SK-N-SH (cell line): ENCODE data around the gene PITPNM3. TPM values are rescaled to one million over a fixed set of nuclear protein-coding genes. Genes with fewer than 3 reads are reported as not detected.

Experiments used
- CTCF ChIA-PET: fragments of 300-600, 350-600 bp; formaldehyde crosslinking; extraction: SDS; loops from one replicate; lab custom pipeline; 2021; lab: Yijun Ruan, JAX
- POLR2A ChIA-PET: fragments of 350-600 bp; sonication (Branson Sonifier 250); formaldehyde crosslinking; extraction: SDS; loops from one replicate; lab custom pipeline; 2020; ENCODE audit warnings: antibody characterized with exemption, inconsistent platforms; lab: Yijun Ruan, JAX
- DNase-seq: peaks from one replicate; pipeline ENCODE4 v3.0.0; 2012
- H2AFZ ChIP-seq: fragments of 200-600 bp; sonication (generic); 2 replicates; pipeline ENCODE4 v1.8.1; 2016; ENCODE audit warnings: antibody characterized with exemption, mild to moderate bottlenecking, low read depth
- H3F3A ChIP-seq: fragments of 200-600 bp; sonication (generic); replicated peaks from 2 replicates; pipeline ENCODE3; 2016; ENCODE audit warnings: antibody characterized with exemption, mild to moderate bottlenecking; ENCODE audit not compliant: insufficient read depth
- H3K27ac ChIP-seq, 2 experiments: fragments of 200-500 bp in 1 of 2; fragments of 200-600 bp in 1 of 2; sonication (Bioruptor generic) in 1 of 2; sonication (generic), shearing (Covaris generic) in 1 of 2; 2 replicates each; pipeline versions ENCODE4 v1.5.1 to v1.6.1; 2014 to 2016; ENCODE audit warnings: low read depth in 2 of 2, inconsistent platforms in 1 of 2, low read length in 1 of 2, mild to moderate bottlenecking in 1 of 2, mixed read lengths in 1 of 2
- H3K27me3 ChIP-seq: fragments of 200-600 bp; sonication (generic), shearing (Covaris generic); 2 replicates; pipeline ENCODE4 v1.6.1; 2016; ENCODE audit warnings: mixed run types; ENCODE audit not compliant: insufficient read depth
- H3K36me3 ChIP-seq, 2 experiments: fragments of 200-500 bp in 1 of 2; fragments of 200-600 bp in 1 of 2; sonication (Bioruptor generic) in 1 of 2; sonication (generic) in 1 of 2; replicated peaks in 1 of 2; 2 replicates each; pipeline versions ENCODE3 to v1.5.1; 2014 to 2016; ENCODE audit warnings: low read length in 1 of 2, mild to moderate bottlenecking in 1 of 2; ENCODE audit not compliant: insufficient read depth in 2 of 2, control insufficient read depth in 1 of 2
- H3K4me1 ChIP-seq, 2 experiments: fragments of 200-500 bp in 1 of 2; fragments of 200-600 bp in 1 of 2; sonication (Bioruptor generic) in 1 of 2; sonication (generic), shearing (Covaris generic) in 1 of 2; 2 replicates each; pipeline versions ENCODE4 v1.5.1 to v1.6.1; 2014 to 2016; ENCODE audit warnings: low read depth in 1 of 2, low read length in 1 of 2, mixed run types in 1 of 2; ENCODE audit not compliant: insufficient read depth in 2 of 2, control insufficient read depth in 1 of 2
- H3K4me2 ChIP-seq: fragments of 200-600 bp; sonication (generic), shearing (Covaris generic); 2 replicates; pipeline ENCODE4 v1.6.1; 2017; ENCODE audit warnings: mixed run types
- H3K4me3 ChIP-seq, 2 experiments: fragments of 200-500 bp in 1 of 2; fragments of 200-600 bp in 1 of 2; sonication (Bioruptor generic) in 1 of 2; sonication (generic), shearing (Covaris generic) in 1 of 2; 2 replicates each; pipeline versions ENCODE4 v1.5.1 to v1.8.1; 2014 to 2016; ENCODE audit warnings: low read depth in 2 of 2, inconsistent platforms in 1 of 2, low read length in 1 of 2, mild to moderate bottlenecking in 1 of 2, mixed read lengths in 1 of 2, moderate library complexity in 1 of 2
- H3K79me2 ChIP-seq: fragments of 200-600 bp; sonication (generic); 2 replicates; pipeline ENCODE4 v1.8.1; 2017; ENCODE audit warnings: mild to moderate bottlenecking; ENCODE audit not compliant: insufficient read depth
- H3K9ac ChIP-seq: fragments of 200-600 bp; sonication (generic); 2 replicates; pipeline ENCODE4 v1.6.1; 2017; ENCODE audit warnings: mixed run types
- H3K9me2 ChIP-seq: fragments of 200-600 bp; sonication (generic); 2 replicates; pipeline ENCODE4 v1.6.1; 2017; ENCODE audit warnings: mixed run types
- H3K9me3 ChIP-seq: fragments of 200-600 bp; sonication (generic); 2 replicates; pipeline ENCODE4 v1.6.1; 2017; ENCODE audit warnings: mixed run types, mild to moderate bottlenecking, moderate library complexity
- H4K20me1 ChIP-seq: fragments of 200-600 bp; sonication (generic); 2 replicates; pipeline ENCODE4 v1.6.1; 2017; ENCODE audit warnings: mild to moderate bottlenecking, mixed run types; ENCODE audit not compliant: insufficient read depth
- CTCF ChIP-seq: fragments of 200-600 bp; sonication (generic); IDR thresholded peaks from 2 replicates; pipeline ENCODE4 v1.6.1; 2017; ENCODE audit warnings: antibody characterized with exemption, mild to moderate bottlenecking, moderate library complexity
- EZH2phosphoT487 ChIP-seq: fragments of 200-600 bp; sonication (generic); IDR thresholded peaks from 2 replicates; pipeline ENCODE4 v1.6.1; 2017; ENCODE audit warnings: low read depth, mixed run types, mild to moderate bottlenecking, antibody characterized with exemption, moderate library complexity, borderline replicate concordance
- FOSL2 ChIP-seq: IDR thresholded peaks from 2 replicates; pipeline ENCODE4 v1.4.0; 2012; ENCODE audit warnings: low read depth, mild to moderate bottlenecking, moderate library complexity, borderline replicate concordance
- FOXJ3 ChIP-seq: sonication (generic); formaldehyde crosslinking; IDR thresholded peaks from 2 replicates; pipeline ENCODE4 v1.5.1; 2020; ENCODE audit warnings: mild to moderate bottlenecking, missing genetic modification reagents
- FOXM1 ChIP-seq: IDR thresholded peaks from 2 replicates; pipeline ENCODE4 v1.4.0; 2012; ENCODE audit warnings: low read depth, mild to moderate bottlenecking
- IRF3 ChIP-seq: fragments of 150-350 bp; IDR thresholded peaks from 2 replicates; pipeline ENCODE4 v1.6.1; 2016; ENCODE audit warnings: mild to moderate bottlenecking, low read depth, low read length
- JUND ChIP-seq: IDR thresholded peaks from 2 replicates; pipeline ENCODE4 v1.4.0; 2012
- MEF2A ChIP-seq: IDR thresholded peaks from 2 replicates; pipeline ENCODE4 v1.4.0; 2012; ENCODE audit warnings: low read depth, borderline replicate concordance
- MXI1 ChIP-seq: IDR thresholded peaks from 2 replicates; pipeline ENCODE4 v1.6.1; 2012; ENCODE audit warnings: mild to moderate bottlenecking, low read depth, low read length, improper control_type of control experiment
- RAD21 ChIP-seq: IDR thresholded peaks from 2 replicates; pipeline ENCODE4 v1.6.1; 2012; ENCODE audit warnings: mild to moderate bottlenecking, low read length
- RCOR1 ChIP-seq: fragments of 150-350 bp; IDR thresholded peaks from 2 replicates; pipeline ENCODE4 v1.6.1; 2017; ENCODE audit warnings: antibody characterized with exemption, low read length
- RFX5 ChIP-seq: IDR thresholded peaks from 2 replicates; pipeline ENCODE4 v1.6.1; 2012; ENCODE audit warnings: mild to moderate bottlenecking, improper control_type of control experiment, low read length
- SIN3A ChIP-seq: IDR thresholded peaks from 2 replicates; pipeline ENCODE4 v1.6.1; 2012; ENCODE audit warnings: low read depth, mild to moderate bottlenecking, low read length, moderate library complexity, borderline replicate concordance
- TAF1 ChIP-seq: IDR thresholded peaks from 2 replicates; pipeline ENCODE4 v1.6.1; 2012; ENCODE audit warnings: low read depth, mild to moderate bottlenecking, low read length, moderate library complexity, borderline replicate concordance
- TEAD4 ChIP-seq: IDR thresholded peaks from 2 replicates; pipeline ENCODE4 v1.4.0; 2012; ENCODE audit warnings: mild to moderate bottlenecking, borderline replicate concordance; ENCODE audit not compliant: insufficient read depth
- ZBTB33 ChIP-seq: IDR thresholded peaks from 2 replicates; pipeline ENCODE4 v1.4.0; 2012; ENCODE audit warnings: low read depth, borderline replicate concordance
- WGBS: methylation state at CpG from one replicate; pipeline ENCODE4 v1.1.6; 2017; ENCODE audit warnings: low lambda C conversion rate; 5-methylcytosine and 5-hydroxymethylcytosine counted together
- polyA plus RNA-seq, 3 experiments: library from polyadenylated mRNA; depleted of rRNA; stranded (reverse); fragments of >200 nt; gene quantifications; 2 replicates each; pipeline ENCODE4 v1.2.3, GENCODE V29; 2012
- TF ChIP-seq, protein P1 (sequence below): IDR thresholded peaks from 2 replicates; pipeline ENCODE4; 2012
- TF ChIP-seq, protein P2 (sequence below): IDR thresholded peaks from 2 replicates; pipeline ENCODE4 v1.6.1; 2012; ENCODE audit warnings: mild to moderate bottlenecking, low read depth, low read length, moderate library complexity

PITPNM3 gene
- polyA plus RNA-seq, 1 of the 3 experiments (the other 2 are of a cell fraction), result 0.82 TPM

DNA sequence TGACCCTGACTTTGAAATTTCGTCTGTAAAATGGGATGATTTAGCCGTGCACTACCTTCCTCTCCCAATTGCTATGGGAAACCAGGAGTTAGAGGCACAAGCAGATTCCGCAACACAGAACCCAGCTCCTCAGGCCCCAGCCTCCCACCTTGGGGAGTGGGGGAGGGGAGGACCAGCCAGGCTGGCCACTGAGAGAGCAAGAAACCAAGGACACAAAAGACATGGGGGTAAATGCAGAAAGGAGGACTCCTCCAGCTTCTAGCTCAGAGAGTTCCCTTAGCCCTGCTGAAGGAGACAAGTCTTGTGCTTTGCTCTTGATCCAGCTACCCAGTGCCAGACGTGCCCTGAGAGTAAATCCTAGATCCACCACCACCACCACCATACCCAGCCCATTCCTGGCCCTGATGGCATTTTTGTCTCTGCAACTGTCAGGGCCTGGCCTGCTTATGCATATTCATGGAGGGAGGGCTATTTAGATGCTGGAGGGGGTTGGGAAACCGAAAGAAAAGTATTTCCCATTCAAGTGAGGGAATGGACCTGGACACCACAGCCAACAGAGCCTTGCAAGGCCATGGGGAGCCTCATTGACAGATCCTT lies 25.9 kb downstream of the PITPNM3 start:
- CTCF ChIA-PET, result interaction anchor here (0.6 kb wide), 1 partner anchor 58 kb away, joined by 3 read pairs; no protein-coding TSS in a partner anchor
- 56% methylated on average over 5 of the region's 5 CpGs for WGBS

DNA sequence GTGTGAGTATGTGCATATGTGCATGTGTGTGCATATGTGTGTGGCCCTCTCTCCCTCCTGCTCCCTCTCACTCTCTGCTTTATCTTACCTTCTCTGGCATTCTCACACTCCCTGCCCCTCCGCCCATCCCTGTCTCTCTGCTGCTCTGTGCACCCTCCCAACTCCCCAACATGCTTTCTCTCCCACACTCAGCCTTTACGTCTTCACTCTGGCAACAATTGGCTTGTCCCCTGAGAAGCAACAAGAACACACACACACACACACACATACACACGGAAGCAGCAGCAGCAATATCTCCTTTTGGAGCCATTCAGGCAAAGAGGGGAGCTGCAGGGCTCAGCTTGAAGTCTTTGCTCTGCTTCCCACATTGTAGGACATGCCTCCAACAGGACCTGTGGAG lies 27.8 kb downstream of the PITPNM3 start:
- H2AFZ ChIP-seq, result no peak overlapping the region
- no peak overlapping the region for H3K4me2 ChIP-seq
- CTCF ChIA-PET, result no interaction called here
- POLR2A ChIA-PET, result no interaction called here
- 55% methylated on average over 3 of the region's 3 CpGs for WGBS
- H3K27ac ChIP-seq, result no peak overlapping the region
- no peaks in the 10 kb centered on the region for H3K9me2 ChIP-seq
- no peak for DNase-seq
- H3K9ac ChIP-seq, result no peak overlapping the region
- no peaks in the 10 kb centered on the region for H3K9me3 ChIP-seq
- H3K4me1 ChIP-seq, result no peaks in the 10 kb centered on the region
- H3K36me3 ChIP-seq, result no peaks in the 10 kb centered on the region
- H4K20me1 ChIP-seq, result no peaks in the 10 kb centered on the region
- no peaks in the 10 kb centered on the region for H3K79me2 ChIP-seq
- H3K4me3 ChIP-seq, result no peak overlapping the region
- H3F3A ChIP-seq, result no peaks in the 10 kb centered on the region
- H3K27me3 ChIP-seq, result no peaks in the 10 kb centered on the region
- TF ChIP-seq RAD21 (no peak), IRF3 (no peak), MEF2A (no peak), TEAD4 (no peak), TAF1 (no peak), SIN3A (no peak), RCOR1 (no peak), FOSL2 (no peak), MXI1 (no peak), CTCF (no peak), EZH2phosphoT487 (no peak), FOXJ3 (CRISPR knock-in tag) (no peak), JUND (no peak), ZBTB33 (no peak)
- TF ChIP-seq, protein P1, sequence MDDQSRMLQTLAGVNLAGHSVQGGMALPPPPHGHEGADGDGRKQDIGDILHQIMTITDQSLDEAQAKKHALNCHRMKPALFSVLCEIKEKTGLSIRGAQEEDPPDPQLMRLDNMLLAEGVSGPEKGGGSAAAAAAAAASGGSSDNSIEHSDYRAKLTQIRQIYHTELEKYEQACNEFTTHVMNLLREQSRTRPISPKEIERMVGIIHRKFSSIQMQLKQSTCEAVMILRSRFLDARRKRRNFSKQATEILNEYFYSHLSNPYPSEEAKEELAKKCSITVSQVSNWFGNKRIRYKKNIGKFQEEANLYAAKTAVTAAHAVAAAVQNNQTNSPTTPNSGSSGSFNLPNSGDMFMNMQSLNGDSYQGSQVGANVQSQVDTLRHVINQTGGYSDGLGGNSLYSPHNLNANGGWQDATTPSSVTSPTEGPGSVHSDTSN, result no peak
- TF ChIP-seq, protein P2, sequence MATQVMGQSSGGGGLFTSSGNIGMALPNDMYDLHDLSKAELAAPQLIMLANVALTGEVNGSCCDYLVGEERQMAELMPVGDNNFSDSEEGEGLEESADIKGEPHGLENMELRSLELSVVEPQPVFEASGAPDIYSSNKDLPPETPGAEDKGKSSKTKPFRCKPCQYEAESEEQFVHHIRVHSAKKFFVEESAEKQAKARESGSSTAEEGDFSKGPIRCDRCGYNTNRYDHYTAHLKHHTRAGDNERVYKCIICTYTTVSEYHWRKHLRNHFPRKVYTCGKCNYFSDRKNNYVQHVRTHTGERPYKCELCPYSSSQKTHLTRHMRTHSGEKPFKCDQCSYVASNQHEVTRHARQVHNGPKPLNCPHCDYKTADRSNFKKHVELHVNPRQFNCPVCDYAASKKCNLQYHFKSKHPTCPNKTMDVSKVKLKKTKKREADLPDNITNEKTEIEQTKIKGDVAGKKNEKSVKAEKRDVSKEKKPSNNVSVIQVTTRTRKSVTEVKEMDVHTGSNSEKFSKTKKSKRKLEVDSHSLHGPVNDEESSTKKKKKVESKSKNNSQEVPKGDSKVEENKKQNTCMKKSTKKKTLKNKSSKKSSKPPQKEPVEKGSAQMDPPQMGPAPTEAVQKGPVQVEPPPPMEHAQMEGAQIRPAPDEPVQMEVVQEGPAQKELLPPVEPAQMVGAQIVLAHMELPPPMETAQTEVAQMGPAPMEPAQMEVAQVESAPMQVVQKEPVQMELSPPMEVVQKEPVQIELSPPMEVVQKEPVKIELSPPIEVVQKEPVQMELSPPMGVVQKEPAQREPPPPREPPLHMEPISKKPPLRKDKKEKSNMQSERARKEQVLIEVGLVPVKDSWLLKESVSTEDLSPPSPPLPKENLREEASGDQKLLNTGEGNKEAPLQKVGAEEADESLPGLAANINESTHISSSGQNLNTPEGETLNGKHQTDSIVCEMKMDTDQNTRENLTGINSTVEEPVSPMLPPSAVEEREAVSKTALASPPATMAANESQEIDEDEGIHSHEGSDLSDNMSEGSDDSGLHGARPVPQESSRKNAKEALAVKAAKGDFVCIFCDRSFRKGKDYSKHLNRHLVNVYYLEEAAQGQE, result no peak

More for the DNA sequence above, 25.9 kb downstream of the PITPNM3 start:
- Histone ChIP-seq H3K27ac (no peak overlapping the region), H3K27me3 (no peaks in the 10 kb centered on the region), H3K36me3 (no peaks in the 10 kb centered on the region), H4K20me1 (no peaks in the 10 kb centered on the region), H3K4me3 (no peak overlapping the region), H3F3A (no peaks in the 10 kb centered on the region), H2AFZ (no peak overlapping the region), H3K9me2 (no peaks in the 10 kb centered on the region), H3K4me1 (no peaks in the 10 kb centered on the region), H3K9ac (no peak overlapping the region), H3K9me3 (no peaks in the 10 kb centered on the region), H3K79me2 (no peaks in the 10 kb centered on the region), H3K4me2 (no peak overlapping the region)
- DNase-seq, result no peak
- POLR2A ChIA-PET, result no interaction called here
- TF ChIP-seq RAD21 (no peak), JUND (no peak), FOXM1 (no peak), RFX5 (no peak)
